GM20000 (cell line): Measurements from ENCODE around the gene PADI1.

ENCODE experiments used
- DNase-seq: peaks from one replicate; pipeline ENCODE4 v3.0.0; 2012; ENCODE audit warnings: low spot score
- TF ChIP-seq, protein P1 (sequence below): IDR thresholded peaks from 2 replicates; pipeline ENCODE4 v1.5.1; 2012; ENCODE audit warnings: mild to moderate bottlenecking, control low read depth; ENCODE audit errors: extremely low read depth, missing control alignments

PADI1 gene

GRCh38 chr1:17162941-17163340 lies 42.0 kb upstream of the PADI1 start:
- TF ChIP-seq, protein P1, sequence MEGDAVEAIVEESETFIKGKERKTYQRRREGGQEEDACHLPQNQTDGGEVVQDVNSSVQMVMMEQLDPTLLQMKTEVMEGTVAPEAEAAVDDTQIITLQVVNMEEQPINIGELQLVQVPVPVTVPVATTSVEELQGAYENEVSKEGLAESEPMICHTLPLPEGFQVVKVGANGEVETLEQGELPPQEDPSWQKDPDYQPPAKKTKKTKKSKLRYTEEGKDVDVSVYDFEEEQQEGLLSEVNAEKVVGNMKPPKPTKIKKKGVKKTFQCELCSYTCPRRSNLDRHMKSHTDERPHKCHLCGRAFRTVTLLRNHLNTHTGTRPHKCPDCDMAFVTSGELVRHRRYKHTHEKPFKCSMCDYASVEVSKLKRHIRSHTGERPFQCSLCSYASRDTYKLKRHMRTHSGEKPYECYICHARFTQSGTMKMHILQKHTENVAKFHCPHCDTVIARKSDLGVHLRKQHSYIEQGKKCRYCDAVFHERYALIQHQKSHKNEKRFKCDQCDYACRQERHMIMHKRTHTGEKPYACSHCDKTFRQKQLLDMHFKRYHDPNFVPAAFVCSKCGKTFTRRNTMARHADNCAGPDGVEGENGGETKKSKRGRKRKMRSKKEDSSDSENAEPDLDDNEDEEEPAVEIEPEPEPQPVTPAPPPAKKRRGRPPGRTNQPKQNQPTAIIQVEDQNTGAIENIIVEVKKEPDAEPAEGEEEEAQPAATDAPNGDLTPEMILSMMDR = no peak
- no peak for DNase-seq

GRCh38 chr1:17163371-17163770 lies 41.6 kb upstream of the PADI1 start:
- TF ChIP-seq, protein P1 = no peak
- no peak for DNase-seq

GRCh38 chr1:17163789-17164666 lies 40.9 kb upstream of the PADI1 start:
- TF ChIP-seq, protein P1 = no peak
- DNase-seq = no peak

GRCh38 chr1:17165823-17166222 lies 39.1 kb upstream of the PADI1 start:
- TF ChIP-seq, protein P1 = no peak
- DNase-seq = no peak

- DNase-seq = no peak
Measured at GRCh38 chr1:17167041-17167785, 37.7 kb upstream of the PADI1 start.

GRCh38 chr1:17167786-17168090 lies 37.2 kb upstream of the PADI1 start:
- TF ChIP-seq, protein P1 = no peak
- no peak for DNase-seq

More at GRCh38 chr1:17167041-17167785, 37.7 kb upstream of the PADI1 start:
- TF ChIP-seq, protein P1 = no peak
